Psoas muscle (tissue), 8 donors: ENCODE results near the gene DNAJC17. TPM values are rescaled to one million over a fixed set of nuclear protein-coding genes. Genes with fewer than 3 reads are reported as not detected.
A peak's percentile ranks its signal among the peaks of the same experiment; 100 is the strongest.

Experiments used
- ATAC-seq, 4 donors: fragments of 200-7000 bp; cut with Tn5 transposase; one replicate each; pipeline ENCODE4 v1.9.1; 2020; ENCODE audit warnings: moderate library complexity in 3 of 4, mild to moderate bottlenecking in 2 of 4
- DNase-seq, 2 donors: peaks; one replicate each; pipeline ENCODE4 v3.0.0-alpha.2; 2020
- H3K27ac ChIP-seq: fragments of 200-600 bp; one replicate; pipeline ENCODE4 v1.8.0; 2022
- H3K27me3 ChIP-seq, 3 donors: fragments of 200-600 bp in 1 of 3; one replicate each; pipeline versions ENCODE4 v1.6.1 to v1.8.0; 2013 to 2022; ENCODE audit warnings: low read length in 2 of 3, mild to moderate bottlenecking in 2 of 3, moderate library complexity in 1 of 3; ENCODE audit not compliant: insufficient read depth in 3 of 3
- H3K36me3 ChIP-seq, 2 donors: fragments of 200-600 bp in 1 of 2; one replicate each; pipeline versions ENCODE4 v1.6.1 to v1.8.0; 2013 to 2022; ENCODE audit warnings: low read depth in 1 of 2, mild to moderate bottlenecking in 1 of 2, moderate library complexity in 1 of 2; ENCODE audit not compliant: insufficient read depth in 1 of 2
- H3K4me1 ChIP-seq: fragments of 200-600 bp; one replicate; pipeline ENCODE4 v1.8.0; 2022
- H3K4me3 ChIP-seq: fragments of 200-600 bp; one replicate; pipeline ENCODE4 v1.8.0; 2022; ENCODE audit warnings: mild to moderate bottlenecking
- H3K9me3 ChIP-seq: fragments of 200-600 bp; one replicate; pipeline ENCODE4 v1.8.0; 2022
- CTCF ChIP-seq: fragments of 200-600 bp; IDR thresholded peaks from one replicate; pipeline ENCODE4 v1.8.0; 2022; ENCODE audit warnings: antibody characterized with exemption
- WGBS, 3 donors: extraction: QIAGEN DNeasy Blood & Tissue Kit; methylation state at CpG; one replicate each; pipeline versions ENCODE4 v1.1.6 to v1.1.7; 2013; 5-methylcytosine and 5-hydroxymethylcytosine counted together
- intact Hi-C, 2 donors: fragments of 100-400 bp; cut with DNase I; formaldehyde crosslinking; loops; one replicate each; pipeline versions ENCODE4 v1.11.0 to v1.14.2; 2022
- polyA plus RNA-seq, 3 donors: library from polyadenylated mRNA; stranded (reverse); fragments of 200-250 nt; gene quantifications; one replicate each; pipeline ENCODE4 v1.2.3, GENCODE V29; 2013
- total RNA-seq, 4 donors: library from RNA; stranded (reverse); fragmentation: NEBNext Ultra II Directional in 2 of 4; extraction: Animal tissue kit (Norgen Biotek cat#: 25700) in 2 of 4; gene quantifications; one replicate each; pipeline versions ENCODE4 v1.2.1 to v1.2.4, GENCODE V29; 2021 to 2023
- donor health status: healthy with polysubstance abuse.
- donor health status: DM: no; HTN: no; CAD: no; lungs with moderate emphysema.
- donor health status: Bipolar disorder and iron deficiency.
- donor health status: healthy.
- donor health status: DM: yes; HTN: yes; CAD: no.
- donor health status: DM: no; HTN: no; CAD: no.
- donor health status: DM: no; HTN: no; CAD: no.
- donor health status: DM: yes; HTN: yes; CAD: no.

The DNAJC17 gene
- total and polyA plus RNA-seq, 7 donors: 8.9 to 32.4 (median 16.6) TPM

DNA sequence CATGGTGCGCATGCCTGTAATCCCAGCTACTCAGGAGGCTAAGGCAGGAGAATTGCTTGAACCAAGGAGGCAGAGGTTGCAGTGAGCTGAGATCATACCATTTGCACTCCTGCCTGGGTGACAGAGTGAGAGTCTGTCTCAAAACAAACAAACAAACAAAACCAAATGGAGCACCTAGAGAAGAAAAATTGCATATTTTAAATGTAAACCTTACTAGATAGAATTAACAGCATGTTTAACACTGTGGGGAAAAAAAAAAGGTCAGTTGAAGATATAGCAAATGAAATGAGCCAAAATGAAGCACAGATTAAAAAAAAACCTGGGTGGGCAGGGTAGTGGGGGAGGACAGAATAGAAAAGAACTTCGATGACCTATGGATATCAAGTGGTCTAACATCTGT is 13.9 kb upstream of the DNAJC17 start:
- 85 to 89% (median 87%) methylated on average over 2 of the region's 2 CpGs for WGBS, 3 donors
- H3K9me3 ChIP-seq: no peaks in the 10 kb centered on the region
- H3K27ac ChIP-seq: no peak overlapping the region
- no peak overlapping the region for H3K4me3 ChIP-seq
- H3K36me3 ChIP-seq: no peaks in the 10 kb centered on the region
- intact Hi-C loops: no loop called here
- DNase-seq (no peak), ATAC-seq (no peak)
- no peaks in the 10 kb centered on the region for H3K4me1 ChIP-seq
- no peaks in the 10 kb centered on the region for H3K27me3 ChIP-seq
- TF ChIP-seq CTCF: no peak

DNA sequence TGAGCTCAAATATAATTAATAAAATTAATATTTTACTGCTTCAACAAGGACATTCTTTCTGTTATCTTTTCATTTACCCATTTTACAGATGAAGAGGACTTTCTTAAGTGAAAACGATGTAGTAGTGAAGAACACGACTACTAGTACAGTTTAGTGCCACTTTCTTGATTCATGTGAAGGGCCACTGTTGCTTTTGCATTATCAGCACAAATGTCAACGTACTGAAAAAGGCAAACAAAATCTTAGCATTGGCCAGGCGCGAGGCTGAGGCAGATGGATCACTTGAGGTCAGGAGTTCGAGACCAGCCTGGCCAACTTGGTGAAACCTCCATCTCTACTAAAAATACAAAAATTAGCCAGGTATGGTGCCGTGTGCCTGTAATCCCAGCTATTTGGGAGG is 11.8 kb upstream of the DNAJC17 start:
- Histone ChIP-seq H3K4me3 (no peak overlapping the region), H3K27me3 (no peaks in the 10 kb centered on the region), H3K4me1 (no peaks in the 10 kb centered on the region), H3K9me3 (no peaks in the 10 kb centered on the region), H3K36me3 (peaks cover 0 to 12% of the 10 kb centered on the region in 2 donors), H3K27ac (no peak overlapping the region)
- intact Hi-C loops: no loop called here
- DNase-seq (no peak), ATAC-seq (no peak)
- no peak for TF ChIP-seq CTCF
- WGBS, 3 donors: 79 to 87% (median 87%) methylated on average over 7 of the region's 7 CpGs

GRCh38 chr15:40815042-40815698 is 7.9 kb upstream of the DNAJC17 start:
- DNase-seq (peak in 1 of 2 donors; percentile 12), ATAC-seq (no peak)
- intact Hi-C loops: no loop called here
- 89 to 91% (median 89%) methylated on average over 4 of the region's 4 CpGs for WGBS, 3 donors
- no peak overlapping the region for H3K27ac ChIP-seq
- H3K27me3 ChIP-seq: no peaks in the 10 kb centered on the region
- H3K4me1 ChIP-seq: no peaks in the 10 kb centered on the region
- H3K36me3 ChIP-seq: peaks cover 0 to 42% of the 10 kb centered on the region in 2 donors
- H3K4me3 ChIP-seq: no peak overlapping the region
- H3K9me3 ChIP-seq: no peaks in the 10 kb centered on the region
- TF ChIP-seq CTCF: no peak

DNA sequence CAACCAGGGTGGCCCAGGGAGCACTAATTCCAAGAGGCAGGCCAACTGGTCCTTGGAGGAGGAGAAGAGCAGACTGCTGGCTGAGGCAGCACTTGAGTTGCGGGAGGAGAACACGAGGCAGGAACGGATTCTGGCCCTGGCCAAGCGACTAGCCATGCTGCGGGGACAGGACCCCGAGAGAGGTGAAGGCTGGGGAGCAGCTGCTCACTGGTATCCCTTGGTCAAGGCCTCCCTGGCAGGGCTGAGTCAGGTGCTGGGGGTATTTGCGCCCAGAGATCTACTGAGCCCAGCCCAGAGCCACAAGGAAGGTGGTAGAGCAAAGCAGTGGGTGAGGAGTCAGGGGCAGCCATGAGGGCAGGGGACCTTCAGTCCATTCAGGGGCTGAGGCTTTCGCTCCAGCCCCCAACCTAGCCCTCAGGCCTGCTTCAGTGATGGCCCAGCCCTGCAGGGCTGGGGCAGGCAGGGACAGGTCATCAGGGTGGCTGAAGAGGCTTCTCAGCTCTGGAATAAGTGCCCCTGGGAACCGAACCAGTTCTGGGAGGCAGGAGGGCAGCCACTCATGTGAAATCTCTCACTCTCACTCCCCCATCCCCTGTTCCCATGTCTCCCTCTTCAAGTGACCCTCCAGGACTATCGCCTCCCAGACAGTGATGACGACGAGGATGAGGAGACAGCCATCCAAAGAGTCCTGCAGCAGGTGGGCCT is 5.6 kb upstream of the DNAJC17 start:
- Histone ChIP-seq H3K27me3 (no peaks in the 10 kb centered on the region), H3K36me3 (peaks cover 0 to 50% of the 10 kb centered on the region in 2 donors), H3K27ac (no peak overlapping the region), H3K9me3 (no peaks in the 10 kb centered on the region), H3K4me1 (peaks cover 3% of the 10 kb centered on the region), H3K4me3 (no peak overlapping the region)
- intact Hi-C loops: loop anchor here in 1 of 2 donors (1.0 kb wide), 1 partner anchor 16 kb away; no protein-coding TSS in a partner anchor
- TF ChIP-seq CTCF: no peak
- DNase-seq: peak in 1 of 2 donors; percentile 26
- ATAC-seq: no peak
- 91 to 95% (median 94%) methylated on average over 12 of the region's 12 CpGs for WGBS, 3 donors
